ENCODE results near the gene GRXCR1.

GRXCR1 gene

GRCh38 chr4:42892413-42892812 lies at the start of gene GRXCR1:
GRXCR1 (plus strand) TSS chr4:42892713; CDS start chr4:42893267, 554 bp downstream.
- no peak within 1 kb of the TSS for H3K4me3 ChIP-seq (ENCODE audit: low read depth, low read length)
- TF ChIP-seq CTCF (IDR thresholded peaks at IDR 0.05; ENCODE audit: low read depth, low read length, missing control alignments), result no peak
- no peak for DNase-seq (ENCODE audit: low read depth)

GRCh38 chr4:42843694-42844093 lies 48.8 kb upstream of the GRXCR1 start:
- no peak for TF ChIP-seq CTCF (IDR thresholded peaks at IDR 0.05; ENCODE audit: low read depth, low read length, missing control alignments)
- H3K4me3 ChIP-seq (ENCODE audit: low read depth, low read length), result no peak overlapping the region
- DNase-seq (ENCODE audit: low read depth), result no peak

- H3K4me3 ChIP-seq (ENCODE audit: low read depth, low read length), result no peak overlapping the region
- no peak for DNase-seq (ENCODE audit: low read depth)
- TF ChIP-seq CTCF (IDR thresholded peaks at IDR 0.05; ENCODE audit: low read depth, low read length, missing control alignments), result no peak
Measured at GRCh38 chr4:42844422-42845070, 48.0 kb upstream of the GRXCR1 start.

- H3K4me3 ChIP-seq (ENCODE audit: low read depth, low read length), result no peak overlapping the region
- TF ChIP-seq CTCF (IDR thresholded peaks at IDR 0.05; ENCODE audit: low read depth, low read length, missing control alignments), result no peak
- DNase-seq (ENCODE audit: low read depth), result no peak
Measured at GRCh38 chr4:42845586-42845985, 46.9 kb upstream of the GRXCR1 start.

GRCh38 chr4:42855779-42856178 lies 36.7 kb upstream of the GRXCR1 start:
- DNase-seq (ENCODE audit: low read depth), result no peak
- no peak overlapping the region for H3K4me3 ChIP-seq (ENCODE audit: low read depth, low read length)
- TF ChIP-seq CTCF (IDR thresholded peaks at IDR 0.05; ENCODE audit: low read depth, low read length, missing control alignments), result no peak

GRCh38 chr4:42865572-42866189 lies 26.8 kb upstream of the GRXCR1 start:
- TF ChIP-seq CTCF (IDR thresholded peaks at IDR 0.05; ENCODE audit: low read depth, low read length, missing control alignments), result peak; percentile 69
- peak; percentile 16 for DNase-seq (ENCODE audit: low read depth)
- no peak overlapping the region for H3K4me3 ChIP-seq (ENCODE audit: low read depth, low read length)

GRCh38 chr4:42871261-42871660 lies 21.3 kb upstream of the GRXCR1 start:
- DNase-seq (ENCODE audit: low read depth), result no peak
- TF ChIP-seq CTCF (IDR thresholded peaks at IDR 0.05; ENCODE audit: low read depth, low read length, missing control alignments), result no peak
- H3K4me3 ChIP-seq (ENCODE audit: low read depth, low read length), result no peak overlapping the region

Data from GM12864 (cell line).